Keratinocyte (primary cell): ENCODE data around the gene FOXA2. TPM values are rescaled to one million over a fixed set of nuclear protein-coding genes. Genes with fewer than 3 reads are reported as not detected.

Experiments
- DNase-seq: peaks from one replicate; pipeline ENCODE4 v3.0.0-alpha.2; 2011; ENCODE audit warnings: low read depth, missing footprints, low spot score
- FAIRE-seq: peaks from 2 replicates; lab custom pipeline; 2011; peaks lifted over from hg19 to GRCh38; lab: Jason Lieb, UNC
- H2AFZ ChIP-seq: 2 replicates; pipeline ENCODE4 v1.6.0; 2012; ENCODE audit warnings: low read length, control low read depth, inconsistent platforms; ENCODE audit not compliant: control insufficient read depth
- H3K27ac ChIP-seq: 2 replicates; pipeline ENCODE4 v1.5.1; 2011; ENCODE audit warnings: low read length; ENCODE audit not compliant: control insufficient read depth, insufficient read depth
- H3K27me3 ChIP-seq: 3 replicates; pipeline ENCODE4 v1.6.0; 2011; ENCODE audit warnings: low read length; ENCODE audit not compliant: control insufficient read depth, insufficient read depth; ENCODE audit errors: extremely low read depth
- H3K36me3 ChIP-seq, 2 experiments: 2 replicates in 1 of 2; 3 replicates in 1 of 2; pipeline ENCODE4 v1.5.1; 2011; ENCODE audit warnings: low read length in 2 of 2, mild to moderate bottlenecking in 1 of 2; ENCODE audit not compliant: control insufficient read depth in 2 of 2, insufficient read depth in 2 of 2; ENCODE audit errors: extremely low read depth in 1 of 2
- H3K4me1 ChIP-seq: 3 replicates; pipeline ENCODE4 v1.5.1; 2011; ENCODE audit warnings: low read length; ENCODE audit not compliant: control insufficient read depth, insufficient read depth; ENCODE audit errors: extremely low read depth
- H3K4me2 ChIP-seq: 3 replicates; pipeline ENCODE4 v1.6.0; 2011; ENCODE audit warnings: low read depth, low read length; ENCODE audit not compliant: control insufficient read depth, insufficient read depth; ENCODE audit errors: extremely low read depth
- H3K4me3 ChIP-seq, 3 experiments: fragments of 200-600 bp in 1 of 3; sonication (generic) in 1 of 3; 2 replicates in 2 of 3; 3 replicates in 1 of 3; pipeline ENCODE4 v1.5.1; 2011 to 2016; ENCODE audit warnings: low read length in 3 of 3, mild to moderate bottlenecking in 3 of 3, control low read depth in 2 of 3, inconsistent platforms in 1 of 3, low read depth in 1 of 3, mixed read lengths in 1 of 3, mixed run types in 1 of 3, moderate library complexity in 1 of 3; ENCODE audit not compliant: control insufficient read depth in 2 of 3, insufficient read depth in 2 of 3; ENCODE audit errors: extremely low read depth in 1 of 3
- H3K79me2 ChIP-seq: 2 replicates; pipeline ENCODE4 v1.6.0; 2012; ENCODE audit warnings: low read length; ENCODE audit not compliant: control insufficient read depth, insufficient read depth
- H3K9ac ChIP-seq: 3 replicates; pipeline ENCODE4 v1.6.0; 2011; ENCODE audit warnings: low read length; ENCODE audit not compliant: control insufficient read depth, insufficient read depth; ENCODE audit errors: extremely low read depth
- H3K9me1 ChIP-seq: 3 replicates; pipeline ENCODE4 v1.6.0; 2011; ENCODE audit warnings: low read length; ENCODE audit not compliant: control insufficient read depth, insufficient read depth; ENCODE audit errors: extremely low read depth
- H3K9me3 ChIP-seq: 2 replicates; pipeline ENCODE4 v1.5.1; 2012; ENCODE audit warnings: low read depth, low read length; ENCODE audit not compliant: control insufficient read depth
- H4K20me1 ChIP-seq: 3 replicates; pipeline ENCODE4 v1.6.0; 2011; ENCODE audit warnings: low read length; ENCODE audit not compliant: control insufficient read depth, insufficient read depth; ENCODE audit errors: extremely low read depth
- EZH2 ChIP-seq: IDR thresholded peaks from one replicate; pipeline ENCODE4 v1.6.1; 2012; ENCODE audit warnings: inconsistent platforms, mild to moderate bottlenecking, low read length, moderate library complexity
- dilution Hi-C: fragments of 300-500 bp; cut with MboI; formaldehyde crosslinking; loops from one replicate; pipeline ENCODE4 v1.7.0; 2020; ENCODE audit warnings: low sequenced_read_pairs; ENCODE audit not compliant: extremely low pct_ligation_motif_present
- polyA plus RNA-seq, 5 experiments: library from polyadenylated mRNA; depleted of rRNA in 3 of 5; stranded (reverse) in 3 of 5; stranded (forward) in 1 of 5; unstranded in 1 of 5; fragments of >200 nt; gene quantifications; 1 replicate in 1 of 5; 2 replicates in 3 of 5; 3 replicates in 1 of 5; pipeline versions ENCODE4 v1.2.1 to v1.2.3, GENCODE V29; 2011 to 2012; ENCODE audit warnings: missing spikeins in 2 of 5, low read depth in 1 of 5, low replicate concordance in 1 of 5
- TF ChIP-seq, protein P1 (sequence below), 3 experiments: IDR thresholded peaks in 1 of 3; conservative IDR thresholded peaks in 1 of 3; optimal IDR thresholded peaks in 1 of 3; 2 replicates in 2 of 3; 3 replicates in 1 of 3; pipeline versions ENCODE3 to v1.5.1; 2011; ENCODE audit warnings: low read length in 3 of 3, mild to moderate bottlenecking in 3 of 3, moderate library complexity in 2 of 3, control low read depth in 1 of 3, inconsistent platforms in 1 of 3; ENCODE audit not compliant: insufficient read depth in 2 of 3; ENCODE audit errors: extremely low read depth in 1 of 3

The FOXA2 gene
- polyA plus RNA-seq, 1 donor (not counting 4 experiments of a cell fraction or from before 2014, with no cell fraction given) = 0.16 TPM

DNA sequence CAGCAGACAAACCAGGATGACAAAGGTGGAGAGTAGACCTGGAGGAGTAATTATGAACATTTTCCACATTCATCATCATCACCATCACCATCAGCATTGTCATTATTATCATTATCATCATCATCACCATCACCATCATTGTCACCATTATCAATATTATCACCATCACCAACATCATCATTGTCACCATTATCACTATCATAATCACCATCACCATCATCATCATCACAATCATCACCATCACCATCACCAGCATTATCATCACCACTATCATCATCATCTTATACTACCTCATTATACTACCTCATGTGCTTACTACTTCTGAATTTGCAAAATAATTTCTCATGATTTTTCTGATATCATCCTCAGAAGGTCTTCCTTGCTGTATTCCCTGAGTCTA, 39.3 kb downstream of the FOXA2 start:
- no peak overlapping the region for H3K4me3 ChIP-seq
- no peak overlapping the region for H3K27ac ChIP-seq
- no peak overlapping the region for H3K9ac ChIP-seq
- no peak overlapping the region for H2AFZ ChIP-seq
- H3K4me2 ChIP-seq = no peak overlapping the region
- H3K9me3 ChIP-seq = no peaks in the 10 kb centered on the region
- H3K27me3 ChIP-seq = peaks cover 6% of the 10 kb centered on the region
- no peaks in the 10 kb centered on the region for H3K4me1 ChIP-seq
- dilution Hi-C loops = no loop called here
- TF ChIP-seq EZH2 = no peak
- TF ChIP-seq, protein P1, sequence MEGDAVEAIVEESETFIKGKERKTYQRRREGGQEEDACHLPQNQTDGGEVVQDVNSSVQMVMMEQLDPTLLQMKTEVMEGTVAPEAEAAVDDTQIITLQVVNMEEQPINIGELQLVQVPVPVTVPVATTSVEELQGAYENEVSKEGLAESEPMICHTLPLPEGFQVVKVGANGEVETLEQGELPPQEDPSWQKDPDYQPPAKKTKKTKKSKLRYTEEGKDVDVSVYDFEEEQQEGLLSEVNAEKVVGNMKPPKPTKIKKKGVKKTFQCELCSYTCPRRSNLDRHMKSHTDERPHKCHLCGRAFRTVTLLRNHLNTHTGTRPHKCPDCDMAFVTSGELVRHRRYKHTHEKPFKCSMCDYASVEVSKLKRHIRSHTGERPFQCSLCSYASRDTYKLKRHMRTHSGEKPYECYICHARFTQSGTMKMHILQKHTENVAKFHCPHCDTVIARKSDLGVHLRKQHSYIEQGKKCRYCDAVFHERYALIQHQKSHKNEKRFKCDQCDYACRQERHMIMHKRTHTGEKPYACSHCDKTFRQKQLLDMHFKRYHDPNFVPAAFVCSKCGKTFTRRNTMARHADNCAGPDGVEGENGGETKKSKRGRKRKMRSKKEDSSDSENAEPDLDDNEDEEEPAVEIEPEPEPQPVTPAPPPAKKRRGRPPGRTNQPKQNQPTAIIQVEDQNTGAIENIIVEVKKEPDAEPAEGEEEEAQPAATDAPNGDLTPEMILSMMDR (optimal IDR thresholded peaks at IDR 0.05 in 1 of 3, IDR thresholded peaks at IDR 0.05 in 1 of 3, conservative IDR thresholded peaks at IDR 0.05 in 1 of 3; ENCODE audit: extremely low read depth in 1 of 3, insufficient read depth in 2 of 3, low read length in 3 of 3) = no peak
- DNase-seq = no peak
- no peaks in the 10 kb centered on the region for H3K36me3 ChIP-seq
- no peak for FAIRE-seq
- no peaks in the 10 kb centered on the region for H4K20me1 ChIP-seq
- no peaks in the 10 kb centered on the region for H3K9me1 ChIP-seq
- no peaks in the 10 kb centered on the region for H3K79me2 ChIP-seq

- FAIRE-seq (no peak), DNase-seq (no peak)
- no peak overlapping the region for H3K4me3 ChIP-seq
- no peak overlapping the region for H3K9ac ChIP-seq
- H2AFZ ChIP-seq = no peak overlapping the region
- no peak overlapping the region for H3K4me2 ChIP-seq
- H3K79me2 ChIP-seq = no peaks in the 10 kb centered on the region
- no peaks in the 10 kb centered on the region for H3K4me1 ChIP-seq
- TF ChIP-seq EZH2 = no peak
- TF ChIP-seq, protein P1 (optimal IDR thresholded peaks at IDR 0.05 in 1 of 3, IDR thresholded peaks at IDR 0.05 in 1 of 3, conservative IDR thresholded peaks at IDR 0.05 in 1 of 3; ENCODE audit: extremely low read depth in 1 of 3, insufficient read depth in 2 of 3, low read length in 3 of 3) = no peak
- H3K9me3 ChIP-seq = no peaks in the 10 kb centered on the region
- no peak overlapping the region for H3K27ac ChIP-seq
- no peaks in the 10 kb centered on the region for H3K9me1 ChIP-seq
- peaks cover 6% of the 10 kb centered on the region for H3K27me3 ChIP-seq
- H4K20me1 ChIP-seq = no peaks in the 10 kb centered on the region
- dilution Hi-C loops = no loop called here
- H3K36me3 ChIP-seq = no peaks in the 10 kb centered on the region
Observed at GRCh38 chr20:22544462-22544861, 39.9 kb downstream of the FOXA2 start.
